HepG2 (cell line): Measurements from ENCODE around the gene GCLM. TPM values are rescaled to one million over a fixed set of nuclear protein-coding genes. Genes with fewer than 3 reads are reported as not detected.

Experiments
- ATAC-seq: fragments of 200-7000 bp; cut with Tn5 transposase; 3 replicates; pipeline ENCODE4 v1.9.1; 2020; ENCODE audit warnings: mild to moderate bottlenecking, moderate library complexity
- BruUV-seq: library from RNA; stranded (reverse); fragments of 400-500 nt; replicated peaks from 2 replicates; lab custom pipeline; 2021; lab: Mats Ljungman, UMichigan
- CTCF ChIA-PET: fragments of 300-600 bp; formaldehyde crosslinking; extraction: SDS; loops from one replicate; lab custom pipeline; 2021; ENCODE audit warnings: low total read pairs, inconsistent platforms, low intra/inter-chr PET ratio; lab: Yijun Ruan, JAX
- POLR2A ChIA-PET: fragments of 350-600 bp; sonication (Branson Sonifier 250); formaldehyde crosslinking; loops from one replicate; lab custom pipeline; 2020; ENCODE audit warnings: antibody characterized with exemption, inconsistent platforms; lab: Yijun Ruan, JAX
- DNase-seq: peaks from one replicate; pipeline ENCODE4 v3.0.0-alpha.2; 2015; ENCODE audit warnings: low spot score
- FAIRE-seq: peaks from 3 replicates; lab custom pipeline; 2011; peaks lifted over from hg19 to GRCh38; lab: Jason Lieb, UNC
- H2AFZ ChIP-seq: one replicate; pipeline ENCODE4 v1.6.1; 2011; ENCODE audit warnings: low read length, inconsistent platforms
- H3K27ac ChIP-seq: fragments of 300-600 bp; 3 replicates; pipeline ENCODE4 v1.8.0; 2011; ENCODE audit warnings: mixed run types, mild to moderate bottlenecking, mixed read lengths, low read length, inconsistent platforms; ENCODE audit not compliant: insufficient read depth; ENCODE audit errors: extremely low read length
- H3K27me3 ChIP-seq, 2 experiments: fragments of 200-600 bp in 1 of 2; 2 replicates in 1 of 2; 3 replicates in 1 of 2; pipeline versions ENCODE4 v1.6.0 to v1.8.0; 2011; ENCODE audit warnings: low read length in 2 of 2, mild to moderate bottlenecking in 2 of 2, moderate library complexity in 2 of 2, inconsistent platforms in 1 of 2; ENCODE audit not compliant: insufficient read depth in 2 of 2, control insufficient read depth in 1 of 2
- H3K36me3 ChIP-seq, 2 experiments: fragments of 200-600 bp in 1 of 2; replicated peaks in 1 of 2; 2 replicates in 1 of 2; 3 replicates in 1 of 2; pipeline versions ENCODE4 v1.5.1 to v1.8.0; 2011; ENCODE audit warnings: low read length in 2 of 2, inconsistent platforms in 1 of 2; ENCODE audit not compliant: insufficient read depth in 2 of 2, control insufficient read depth in 1 of 2
- H3K4me1 ChIP-seq: 2 replicates; pipeline ENCODE4 v1.5.1; 2012; ENCODE audit warnings: low read length, inconsistent platforms; ENCODE audit not compliant: insufficient read depth
- H3K4me2 ChIP-seq: 2 replicates; pipeline ENCODE4 v1.6.0; 2011; ENCODE audit warnings: low read depth, low read length, inconsistent platforms
- H3K4me3 ChIP-seq, 3 experiments: fragments of 200-600 bp in 1 of 3; sonication (generic), shearing (Covaris generic) in 1 of 3; replicated peaks in 1 of 3; 2 replicates each; pipeline ENCODE4 v1.5.1; 2011 to 2016; ENCODE audit warnings: low read length in 3 of 3, inconsistent platforms in 2 of 3, low read depth in 2 of 3, mild to moderate bottlenecking in 2 of 3, control low read depth in 1 of 3, mixed read lengths in 1 of 3; ENCODE audit not compliant: insufficient read depth in 1 of 3
- H3K79me2 ChIP-seq: one replicate; pipeline ENCODE4 v1.6.1; 2011; ENCODE audit warnings: low read length, inconsistent platforms; ENCODE audit not compliant: insufficient read depth
- H3K9ac ChIP-seq: 2 replicates; pipeline ENCODE4 v1.6.0; 2011; ENCODE audit warnings: mild to moderate bottlenecking, low read depth, low read length, inconsistent platforms; ENCODE audit not compliant: insufficient read depth
- H3K9me3 ChIP-seq: 2 replicates; pipeline ENCODE4 v1.5.1; 2012; ENCODE audit warnings: mild to moderate bottlenecking, low read length
- H4K20me1 ChIP-seq: 2 replicates; pipeline ENCODE4 v1.6.0; 2011; ENCODE audit warnings: inconsistent platforms, mild to moderate bottlenecking, low read length, moderate library complexity; ENCODE audit not compliant: insufficient read depth
- FIP1L1 ChIP-seq: fragments of 200-400 bp; formaldehyde crosslinking; IDR thresholded peaks from 2 replicates; pipeline ENCODE4 v1.6.1; 2018; ENCODE audit warnings: low read depth, mild to moderate bottlenecking, low read length, moderate library complexity, borderline replicate concordance; ENCODE audit not compliant: insufficient read depth
- FOSL1 ChIP-seq: sonication (generic); formaldehyde crosslinking; IDR thresholded peaks from 2 replicates; pipeline ENCODE4 v1.9.0; 2021; ENCODE audit warnings: missing genetic modification reagents, borderline replicate concordance
- GATAD1 ChIP-seq: IDR thresholded peaks from 2 replicates; pipeline ENCODE4 v1.6.1; 2016; ENCODE audit warnings: missing genetic modification reagents, missing compliant biosample characterization
- HMG20B ChIP-seq: conservative IDR thresholded peaks from 2 replicates; pipeline ENCODE4 v1.6.1; 2016; ENCODE audit warnings: missing genetic modification reagents, missing compliant biosample characterization
- MTF1 ChIP-seq: sonication (generic); formaldehyde crosslinking; IDR thresholded peaks from 2 replicates; pipeline ENCODE4 v1.5.0; 2020; ENCODE audit warnings: missing genetic modification reagents
- PAF1 ChIP-seq: IDR thresholded peaks from 2 replicates; pipeline ENCODE4 v1.6.1; 2016; ENCODE audit warnings: missing genetic modification reagents, missing compliant biosample characterization
- SCMH1 ChIP-seq: sonication (generic); formaldehyde crosslinking; IDR thresholded peaks from 2 replicates; pipeline ENCODE4 v1.9.0; 2021; ENCODE audit warnings: missing genetic modification reagents, mild to moderate bottlenecking, borderline replicate concordance
- TAF1 ChIP-seq: sonication (generic); formaldehyde crosslinking; IDR thresholded peaks from 2 replicates; pipeline ENCODE4 v1.4.0; 2020; ENCODE audit warnings: missing genetic modification reagents
- ZBTB1 ChIP-seq: sonication (generic); formaldehyde crosslinking; IDR thresholded peaks from 2 replicates; pipeline ENCODE4 v1.4.0; 2020; ENCODE audit warnings: missing genetic modification reagents, borderline replicate concordance
- ZFP37 ChIP-seq: sonication (generic); formaldehyde crosslinking; IDR thresholded peaks from 2 replicates; pipeline ENCODE4 v1.4.0; 2020; ENCODE audit warnings: missing genetic modification reagents, borderline replicate concordance
- ZNF607 ChIP-seq: sonication (generic); formaldehyde crosslinking; IDR thresholded peaks from 2 replicates; pipeline ENCODE4 v1.5.1; 2020; ENCODE audit warnings: missing genetic modification reagents, mild to moderate bottlenecking, borderline replicate concordance
- ZNF879 ChIP-seq: sonication (generic); formaldehyde crosslinking; IDR thresholded peaks from 2 replicates; pipeline ENCODE4 v1.8.1; 2023; ENCODE audit warnings: missing genetic modification reagents
- WGBS: methylation state at CpG from one replicate; pipeline ENCODE4 v1.1.6; 2017; ENCODE audit warnings: low lambda C conversion rate; 5-methylcytosine and 5-hydroxymethylcytosine counted together
- in situ Hi-C: cut with HindIII; loops from 2 replicates; pipeline ENCODE4 v1.10.0; 2017; ENCODE audit warnings: low pct_unique_long_range_greater_than_20kb; ENCODE audit not compliant: extremely low pct_ligation_motif_present
- intact Hi-C: fragments of 100-400 bp; cut with micrococcal nuclease; formaldehyde crosslinking; loops from one replicate; pipeline ENCODE4 v1.10.0; 2022; ENCODE audit not compliant: unreplicated experiment
- microRNA counts: library from miRNA; unstranded; fragments of <30 nt; microRNA quantifications from one replicate; lab custom pipeline; 2015
- microRNA-seq: library from miRNA; unstranded; fragments of <30 nt; microRNA quantifications from one replicate; pipeline ENCODE4, GENCODE V29; 2020
- polyA plus RNA-seq, 8 experiments: library from polyadenylated mRNA; depleted of rRNA in 3 of 8; stranded (reverse) in 7 of 8; unstranded in 1 of 8; fragments of >200 nt; fragmentation: Illumina TruSeq in 4 of 8; extraction: Trizol in 4 of 8; gene quantifications; 2 replicates each; pipeline versions ENCODE4 v1.2.1 to v1.2.3, GENCODE V29; 2011 to 2016; ENCODE audit warnings: low read depth in 4 of 8, missing spikeins in 1 of 8, mixed read lengths in 1 of 8; ENCODE audit not compliant: insufficient read depth in 1 of 8
- small RNA-seq, 3 experiments: library from RNA; depleted of rRNA; stranded (forward); fragments of <200 nt; gene quantifications; one replicate each; pipeline ENCODE3, GENCODE V24; 2012; ENCODE audit warnings: low read depth in 2 of 3, low replicate concordance in 1 of 3; ENCODE audit not compliant: insufficient read length in 3 of 3, insufficient read depth in 2 of 3
- total RNA-seq, 5 experiments: library from RNA; depleted of rRNA; stranded (reverse); fragments of >200 nt; fragmentation: Illumina TruSeq; extraction: Trizol; gene quantifications; 2 replicates each; pipeline ENCODE4 v1.2.3, GENCODE V29; 2016; ENCODE audit warnings: low read depth in 1 of 5

GCLM gene
- total and polyA plus RNA-seq, 2 of the 13 experiments (the other 11 are each of a cell fraction or from before 2014, with no cell fraction given) = 8.7 to 29.9 TPM

DNA sequence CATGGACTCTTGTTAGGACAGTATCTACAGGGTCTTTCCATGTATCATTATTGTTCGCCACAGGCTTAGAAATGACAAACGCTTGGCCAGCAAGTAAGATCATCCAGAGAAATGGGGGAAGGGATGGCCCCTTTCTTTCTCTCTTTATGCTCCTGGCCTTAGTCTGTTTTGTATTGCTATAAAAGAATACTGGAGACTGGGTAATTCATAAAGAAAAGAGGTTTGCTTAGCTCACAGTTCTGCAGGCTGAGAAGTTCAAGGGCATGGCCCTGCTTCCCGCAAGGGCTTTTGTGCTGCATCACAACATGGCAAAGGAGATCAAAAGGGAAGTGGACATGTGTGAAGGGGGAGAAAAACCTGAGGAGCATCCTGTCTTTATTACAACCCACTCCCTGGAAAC, 71.3 kb downstream of the GCLM start:
- no peak for FAIRE-seq
- no TSS peak for BruUV-seq
- H3K4me3 ChIP-seq = no peak overlapping the region
- WGBS = 96% methylated on average over 3 of the region's 3 CpGs
- TF ChIP-seq ZBTB1 (CRISPR knock-in tag) (no peak), MTF1 (no peak), ZFP37 (CRISPR knock-in tag) (no peak), FIP1L1 (no peak), FOSL1 (no peak), HMG20B (no peak), ZNF607 (CRISPR knock-in tag) (no peak), TAF1 (CRISPR knock-in tag) (no peak), SCMH1 (CRISPR knock-in tag) (no peak), ZNF879 (no peak), PAF1 (no peak), GATAD1 (no peak)
- TF ChIP-seq, all 625 proteins: peak for 0
- POLR2A ChIA-PET = no interaction called here
- no peaks in the 10 kb centered on the region; a peak in 1 of 5 replicates for H3K27me3 ChIP-seq
- DNase-seq (no peak), ATAC-seq (no peak)
- no peaks in the 10 kb centered on the region for H3K4me1 ChIP-seq
- H3K9ac ChIP-seq = no peak overlapping the region
- H3K4me2 ChIP-seq = no peak overlapping the region
- no peak overlapping the region for H2AFZ ChIP-seq
- H4K20me1 ChIP-seq = no peaks in the 10 kb centered on the region
- no peak overlapping the region for H3K27ac ChIP-seq
- intact Hi-C loops (no loop called here), in situ Hi-C loops (no loop called here)
- CTCF ChIA-PET = no interaction called here
- H3K36me3 ChIP-seq = no peaks in the 10 kb centered on the region
- peaks cover 6% of the 10 kb centered on the region; the same call in 1 of the 2 replicates for H3K9me3 ChIP-seq
- H3K79me2 ChIP-seq = no peaks in the 10 kb centered on the region

MicroRNAs encoded within 50 kb of the gene (microRNA counts, 767-probe panel; counts per million panel counts)
- not detected for microRNA hsa-miR-760 (lab: Ali Mortazavi, UCI)

Small RNA genes within 50 kb of the gene (microRNA-seq; reads per million reads assigned to microRNA genes)
- 63.0 reads per million, percentile 70 among the genes with 10 or more reads in this experiment for gene MIR760

Small RNA genes within 50 kb of the gene (small RNA-seq; reads per million reads assigned to genes)
- gene AL117351.2 = 0 reads per million in 3 experiments
- 0 to 0.33 (median 0.10) reads per million in 3 experiments for gene MIR760

Other genes starting within 250 kb of the GCLM start
- 4.8 and 5.5 TPM in 2 replicates for gene BCAR3, start 227.6 kb downstream of the GCLM start, total RNA-seq (2016; rRNA removed; fragmentation: Illumina TruSeq; extraction: Trizol)
- gene BCAR3, start 227.6 kb downstream of the GCLM start, polyA plus RNA-seq (2011; rRNA removed) = 3.6 and 5.4 TPM in 2 replicates
- 63.3 and 93.0 TPM in 2 replicates for gene DNTTIP2, start 30.2 kb downstream of the GCLM start, total RNA-seq (2016; rRNA removed; fragmentation: Illumina TruSeq; extraction: Trizol)
- gene DNTTIP2, start 30.2 kb downstream of the GCLM start, polyA plus RNA-seq (2011; rRNA removed) = 10.3 and 11.4 TPM in 2 replicates
- 0.13 and 0.24 TPM in 2 replicates for gene ABCA4, start 211.7 kb upstream of the GCLM start, total RNA-seq (2016; rRNA removed; fragmentation: Illumina TruSeq; extraction: Trizol)
- 0.57 and 0.67 TPM in 2 replicates for gene ABCA4, start 211.7 kb upstream of the GCLM start, polyA plus RNA-seq (2011; rRNA removed)